ENCODE data around the gene NDOR1.

The NDOR1 gene

GRCh38 chr9:137163365-137163715 lies 42.2 kb upstream of the NDOR1 start:
- Histone ChIP-seq H3K79me1 (ENCODE audit: low read depth, low read length) (peaks cover 2% of the 10 kb centered on the region), H3K18ac (ENCODE audit: low read length) (peak overlapping the region; percentile 57), H3K9ac (ENCODE audit: low read depth, low read length, poor library complexity) (peak overlapping the region; percentile 60), H2BK120ac (ENCODE audit: low read depth, low read length) (no peak overlapping the region), H4K91ac (ENCODE audit: low read depth, low read length, poor library complexity) (no peak overlapping the region), H2BK15ac (ENCODE audit: low read length) (no peak overlapping the region), H3K4ac (ENCODE audit: low read length) (no peak overlapping the region), H3K23ac (ENCODE audit: low read depth, low read length, poor library complexity) (peak overlapping the region; percentile 89), H2AK5ac (ENCODE audit: low read depth, low read length) (peak overlapping the region; percentile 56), H3K27me3 (ENCODE audit: control insufficient read depth in 3 of 3, insufficient read depth in 3 of 3, low read depth in 1 of 3, low read length in 3 of 3) (peaks cover 25 to 93% (median 92%) of the 10 kb centered on the region in 3 experiments), H4K8ac (ENCODE audit: low read depth, low read length) (peak overlapping the region; percentile 43), H3K9me3 (replicated peaks in 1 of 2; ENCODE audit: control insufficient read depth in 2 of 2, insufficient read depth in 1 of 2, low read depth in 1 of 2, low read length in 2 of 2) (peaks cover 0 to 2% of the 10 kb centered on the region in 2 donors), H3K4me2 (ENCODE audit: insufficient read depth, low read length, poor library complexity, severe bottlenecking) (peak overlapping the region; percentile 73), H3K4me3 (ENCODE audit: low read length in 2 of 2) (peak overlapping the region; percentile 24 to 72), H3K4me1 (ENCODE audit: control insufficient read depth in 2 of 2, insufficient read depth in 1 of 2, low read depth in 1 of 2, low read length in 2 of 2) (peaks cover 5 to 19% of the 10 kb centered on the region in 2 donors), H2AFZ (ENCODE audit: low read length) (peak overlapping the region; percentile 76), H2BK12ac (ENCODE audit: low read length) (no peak overlapping the region), H3K27ac (replicated peaks; ENCODE audit: low read length) (no peak overlapping the region), H2BK5ac (ENCODE audit: low read length) (no peak overlapping the region), H3K14ac (ENCODE audit: low read length) (no peak overlapping the region), H3K36me3 (replicated peaks in 1 of 2; ENCODE audit: control insufficient read depth in 2 of 2, insufficient read depth in 2 of 2, low read length in 2 of 2) (no peaks in the 10 kb centered on the region)
- DNase-seq (ENCODE audit: low spot score) = no peak
- no CpG with 5 or more reads among the region's 26 CpGs for WGBS, 2 donors (ENCODE audit: extremely low coverage in 2 of 2, insufficient read length in 2 of 2, insufficient replicate concordance in 1 of 2)

- Histone ChIP-seq H3K23ac (ENCODE audit: low read depth, low read length, poor library complexity) (no peak overlapping the region), H3K9me3 (replicated peaks in 1 of 2; ENCODE audit: control insufficient read depth in 2 of 2, insufficient read depth in 1 of 2, low read depth in 1 of 2, low read length in 2 of 2) (peaks cover 0 to 2% of the 10 kb centered on the region in 2 donors), H3K27ac (replicated peaks; ENCODE audit: low read length) (no peak overlapping the region), H2AK5ac (ENCODE audit: low read depth, low read length) (peak overlapping the region; percentile 63), H4K8ac (ENCODE audit: low read depth, low read length) (no peak overlapping the region), H3K79me1 (ENCODE audit: low read depth, low read length) (peaks cover 2% of the 10 kb centered on the region), H3K4ac (ENCODE audit: low read length) (no peak overlapping the region), H2BK12ac (ENCODE audit: low read length) (no peak overlapping the region), H3K14ac (ENCODE audit: low read length) (peak overlapping the region; percentile 3), H3K36me3 (replicated peaks in 1 of 2; ENCODE audit: control insufficient read depth in 2 of 2, insufficient read depth in 2 of 2, low read length in 2 of 2) (no peaks in the 10 kb centered on the region), H2BK15ac (ENCODE audit: low read length) (no peak overlapping the region), H2BK120ac (ENCODE audit: low read depth, low read length) (no peak overlapping the region), H3K27me3 (ENCODE audit: control insufficient read depth in 3 of 3, insufficient read depth in 3 of 3, low read depth in 1 of 3, low read length in 3 of 3) (peaks cover 29 to 93% (median 92%) of the 10 kb centered on the region in 3 experiments), H4K91ac (ENCODE audit: low read depth, low read length, poor library complexity) (no peak overlapping the region), H2AFZ (ENCODE audit: low read length) (peak overlapping the region; percentile 76), H2BK5ac (ENCODE audit: low read length) (peak overlapping the region; percentile 5), H3K4me3 (ENCODE audit: low read length in 2 of 2) (no peak overlapping the region), H3K9ac (ENCODE audit: low read depth, low read length, poor library complexity) (no peak overlapping the region), H3K18ac (ENCODE audit: low read length) (no peak overlapping the region), H3K4me1 (ENCODE audit: control insufficient read depth in 2 of 2, insufficient read depth in 1 of 2, low read depth in 1 of 2, low read length in 2 of 2) (peaks cover 7 to 22% of the 10 kb centered on the region in 2 donors), H3K4me2 (ENCODE audit: insufficient read depth, low read length, poor library complexity, severe bottlenecking) (no peak overlapping the region)
- DNase-seq (ENCODE audit: low spot score) = no peak
- no CpG with 5 or more reads among the region's 22 CpGs for WGBS, 2 donors (ENCODE audit: extremely low coverage in 2 of 2, insufficient read length in 2 of 2, insufficient replicate concordance in 1 of 2)
Observed at GRCh38 chr9:137163805-137164204, 41.7 kb upstream of the NDOR1 start.

GRCh38 chr9:137164370-137165249 lies 40.9 kb upstream of the NDOR1 start:
- Histone ChIP-seq H2AK5ac (ENCODE audit: low read depth, low read length) (peak overlapping the region; percentile 63), H3K9me3 (replicated peaks in 1 of 2; ENCODE audit: control insufficient read depth in 2 of 2, insufficient read depth in 1 of 2, low read depth in 1 of 2, low read length in 2 of 2) (peaks cover 0 to 2% of the 10 kb centered on the region in 2 donors), H2AFZ (ENCODE audit: low read length) (no peak overlapping the region), H3K36me3 (replicated peaks in 1 of 2; ENCODE audit: control insufficient read depth in 2 of 2, insufficient read depth in 2 of 2, low read length in 2 of 2) (no peaks in the 10 kb centered on the region), H3K4me2 (ENCODE audit: insufficient read depth, low read length, poor library complexity, severe bottlenecking) (no peak overlapping the region), H3K27me3 (ENCODE audit: control insufficient read depth in 3 of 3, insufficient read depth in 3 of 3, low read depth in 1 of 3, low read length in 3 of 3) (peaks cover 32 to 93% (median 92%) of the 10 kb centered on the region in 3 experiments), H3K14ac (ENCODE audit: low read length) (peak overlapping the region; percentile 82), H3K79me1 (ENCODE audit: low read depth, low read length) (peaks cover 2% of the 10 kb centered on the region), H2BK5ac (ENCODE audit: low read length) (no peak overlapping the region), H3K9ac (ENCODE audit: low read depth, low read length, poor library complexity) (no peak overlapping the region), H4K8ac (ENCODE audit: low read depth, low read length) (peak overlapping the region; percentile 43), H3K23ac (ENCODE audit: low read depth, low read length, poor library complexity) (peak overlapping the region; percentile 55), H2BK120ac (ENCODE audit: low read depth, low read length) (no peak overlapping the region), H3K4me3 (ENCODE audit: low read length in 2 of 2) (no peak overlapping the region), H3K18ac (ENCODE audit: low read length) (peak overlapping the region; percentile 71), H4K91ac (ENCODE audit: low read depth, low read length, poor library complexity) (no peak overlapping the region), H2BK15ac (ENCODE audit: low read length) (peak overlapping the region; percentile 64), H3K4me1 (ENCODE audit: control insufficient read depth in 2 of 2, insufficient read depth in 1 of 2, low read depth in 1 of 2, low read length in 2 of 2) (peaks cover 7 to 23% of the 10 kb centered on the region in 2 donors), H3K27ac (replicated peaks; ENCODE audit: low read length) (no peak overlapping the region), H2BK12ac (ENCODE audit: low read length) (peak overlapping the region; percentile 84), H3K4ac (ENCODE audit: low read length) (no peak overlapping the region)
- DNase-seq (ENCODE audit: low spot score) = no peak
- no CpG with 5 or more reads among the region's 34 CpGs for WGBS, 2 donors (ENCODE audit: extremely low coverage in 2 of 2, insufficient read length in 2 of 2, insufficient replicate concordance in 1 of 2)

- WGBS, 2 donors (ENCODE audit: extremely low coverage in 2 of 2, insufficient read length in 2 of 2, insufficient replicate concordance in 1 of 2) = no CpG with 5 or more reads among the region's 32 CpGs
- H3K4me1 ChIP-seq (ENCODE audit: control insufficient read depth in 2 of 2, insufficient read depth in 1 of 2, low read depth in 1 of 2, low read length in 2 of 2) = peaks cover 9 to 22% of the 10 kb centered on the region in 2 donors
Observed at GRCh38 chr9:137165250-137165836, 40.2 kb upstream of the NDOR1 start.

More at GRCh38 chr9:137165250-137165836, 40.2 kb upstream of the NDOR1 start:
- H3K27me3 ChIP-seq (ENCODE audit: control insufficient read depth in 3 of 3, insufficient read depth in 3 of 3, low read depth in 1 of 3, low read length in 3 of 3) = peaks cover 36 to 94% (median 92%) of the 10 kb centered on the region in 3 experiments
- peak overlapping the region; percentile 37 for H2BK15ac ChIP-seq (ENCODE audit: low read length)
- no peak overlapping the region for H3K4me2 ChIP-seq (ENCODE audit: insufficient read depth, low read length, poor library complexity, severe bottlenecking)
- H3K4me3 ChIP-seq (ENCODE audit: low read length in 2 of 2) = no peak overlapping the region
- no peak for DNase-seq (ENCODE audit: low spot score)
- H3K9me3 ChIP-seq (replicated peaks in 1 of 2; ENCODE audit: control insufficient read depth in 2 of 2, insufficient read depth in 1 of 2, low read depth in 1 of 2, low read length in 2 of 2) = peaks cover 0 to 3% of the 10 kb centered on the region in 2 donors
- peak overlapping the region; percentile 73 for H2BK12ac ChIP-seq (ENCODE audit: low read length)
- H3K9ac ChIP-seq (ENCODE audit: low read depth, low read length, poor library complexity) = no peak overlapping the region
- H3K18ac ChIP-seq (ENCODE audit: low read length) = no peak overlapping the region
- H2BK120ac ChIP-seq (ENCODE audit: low read depth, low read length) = no peak overlapping the region
- peak overlapping the region; percentile 55 for H3K23ac ChIP-seq (ENCODE audit: low read depth, low read length, poor library complexity)
- H3K79me1 ChIP-seq (ENCODE audit: low read depth, low read length) = peaks cover 2% of the 10 kb centered on the region
- no peak overlapping the region for H2AFZ ChIP-seq (ENCODE audit: low read length)
- no peaks in the 10 kb centered on the region for H3K36me3 ChIP-seq (replicated peaks in 1 of 2; ENCODE audit: control insufficient read depth in 2 of 2, insufficient read depth in 2 of 2, low read length in 2 of 2)
- H2BK5ac ChIP-seq (ENCODE audit: low read length) = no peak overlapping the region
- no peak overlapping the region for H3K14ac ChIP-seq (ENCODE audit: low read length)
- H4K91ac ChIP-seq (ENCODE audit: low read depth, low read length, poor library complexity) = no peak overlapping the region
- H3K27ac ChIP-seq (replicated peaks; ENCODE audit: low read length) = no peak overlapping the region
- H4K8ac ChIP-seq (ENCODE audit: low read depth, low read length) = no peak overlapping the region
- peak overlapping the region; percentile 56 for H2AK5ac ChIP-seq (ENCODE audit: low read depth, low read length)
- H3K4ac ChIP-seq (ENCODE audit: low read length) = no peak overlapping the region

Data from neuronal stem cell (in vitro differentiated cells).